HT1080 (cell line): ENCODE measurements around the gene SPR. TPM values are rescaled to one million over a fixed set of nuclear protein-coding genes. Genes with fewer than 3 reads are reported as not detected.

ENCODE experiments used
- DNase-seq: peaks from one replicate; pipeline ENCODE4 v3.0.0-alpha.2; 2015; ENCODE audit warnings: low read depth
- total RNA-seq: library from RNA; depleted of rRNA; stranded (reverse); fragments of >200 nt; shearing (Covaris generic); gene quantifications from 2 replicates; pipeline ENCODE4 v1.2.3, GENCODE V29; 2014; rRNA removed

Gene SPR
- total RNA-seq, 1 experiment from 2014 or later, result 62.4 TPM

DNA sequence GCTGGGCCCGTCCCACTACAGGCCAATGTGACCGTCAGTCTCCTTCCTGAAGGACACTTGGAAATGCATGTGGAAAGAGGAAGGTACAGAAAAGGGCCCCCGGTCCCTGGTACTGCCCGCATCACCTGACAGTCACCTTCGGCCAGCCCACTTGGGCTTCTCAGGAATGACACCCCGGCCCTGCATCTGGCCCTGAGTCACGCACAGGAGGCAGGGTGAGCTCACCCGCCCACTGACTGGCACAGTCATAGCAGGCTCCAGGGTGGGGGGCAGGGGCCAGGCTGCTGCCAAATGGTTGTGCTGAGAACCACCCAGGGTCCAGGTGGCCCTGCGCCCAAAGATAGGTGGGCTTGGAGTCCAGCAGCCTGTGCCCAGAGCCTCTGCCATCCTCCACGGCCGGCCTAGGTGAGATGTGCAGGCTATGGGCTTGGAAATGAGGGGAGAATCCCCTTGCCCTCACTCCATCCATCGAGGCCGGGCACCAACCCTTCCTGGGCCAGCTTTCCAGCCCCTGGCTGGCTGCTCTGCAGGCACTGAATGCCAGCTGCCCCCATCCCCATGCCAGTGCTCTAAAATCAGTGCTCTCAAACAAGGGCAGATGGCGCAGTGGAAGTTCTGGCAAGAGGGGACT lies 44.2 kb downstream of the SPR start:
- DNase-seq, result peak; percentile 77

DNA sequence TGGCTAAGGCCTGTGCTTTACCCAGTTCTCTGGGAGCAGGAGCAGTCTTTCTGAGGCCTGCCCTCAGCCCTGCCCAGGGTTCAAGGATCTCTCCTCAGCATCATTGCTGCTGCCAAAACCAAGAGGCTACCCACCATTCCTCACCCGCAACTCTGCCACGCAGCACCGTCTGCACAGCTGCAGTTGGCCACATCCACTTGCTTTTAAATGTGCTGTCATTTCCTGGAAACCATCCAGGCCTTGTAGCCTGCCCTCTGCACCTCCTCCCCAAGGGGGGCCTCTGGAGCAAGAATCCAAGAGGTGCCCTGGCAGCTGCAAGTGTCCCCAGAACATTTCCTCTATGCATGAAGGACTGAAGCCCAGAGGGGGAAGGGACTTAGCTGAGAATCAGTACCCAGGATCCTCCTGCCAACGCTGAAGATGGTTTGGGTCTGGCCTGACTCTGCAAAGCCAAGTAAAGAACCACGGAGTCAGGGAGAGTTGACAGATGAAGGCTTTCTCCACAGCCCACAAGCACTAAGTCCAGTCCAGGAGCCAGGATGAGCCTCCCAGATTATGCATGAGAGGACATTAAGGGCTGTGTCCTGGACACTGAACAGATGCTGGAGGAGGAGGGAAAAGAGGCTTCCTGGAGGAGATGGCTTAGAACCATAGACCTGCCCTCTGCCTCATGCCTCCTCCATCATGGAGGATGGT lies 45.0 kb downstream of the SPR start:
- peak; percentile 46 for DNase-seq

DNA sequence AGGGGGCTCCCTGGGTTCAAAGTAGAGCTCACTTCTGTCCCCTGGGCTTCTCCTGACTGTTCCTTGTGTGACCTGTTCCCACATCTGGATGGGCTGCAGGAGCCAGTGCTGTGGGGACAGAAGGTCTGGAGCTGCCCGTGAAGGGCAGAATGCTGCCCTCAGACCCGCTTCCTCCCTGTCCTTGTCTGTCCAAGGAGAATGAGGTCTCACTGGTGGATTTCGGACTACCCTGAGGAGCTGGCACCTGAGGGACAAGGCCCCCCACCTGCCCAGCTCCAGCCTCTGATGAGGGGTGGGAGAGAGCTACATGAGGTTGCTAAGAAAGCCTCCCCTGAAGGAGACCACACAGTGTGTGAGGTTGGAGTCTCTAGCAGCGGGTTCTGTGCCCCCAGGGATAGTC lies 45.6 kb downstream of the SPR start:
- no peak for DNase-seq

- DNase-seq, result no peak
Measured at GRCh38 chr2:72933207-72933606, 46.0 kb downstream of the SPR start.

GRCh38 chr2:72933646-72934151 lies 46.5 kb downstream of the SPR start:
- no peak for DNase-seq

DNA sequence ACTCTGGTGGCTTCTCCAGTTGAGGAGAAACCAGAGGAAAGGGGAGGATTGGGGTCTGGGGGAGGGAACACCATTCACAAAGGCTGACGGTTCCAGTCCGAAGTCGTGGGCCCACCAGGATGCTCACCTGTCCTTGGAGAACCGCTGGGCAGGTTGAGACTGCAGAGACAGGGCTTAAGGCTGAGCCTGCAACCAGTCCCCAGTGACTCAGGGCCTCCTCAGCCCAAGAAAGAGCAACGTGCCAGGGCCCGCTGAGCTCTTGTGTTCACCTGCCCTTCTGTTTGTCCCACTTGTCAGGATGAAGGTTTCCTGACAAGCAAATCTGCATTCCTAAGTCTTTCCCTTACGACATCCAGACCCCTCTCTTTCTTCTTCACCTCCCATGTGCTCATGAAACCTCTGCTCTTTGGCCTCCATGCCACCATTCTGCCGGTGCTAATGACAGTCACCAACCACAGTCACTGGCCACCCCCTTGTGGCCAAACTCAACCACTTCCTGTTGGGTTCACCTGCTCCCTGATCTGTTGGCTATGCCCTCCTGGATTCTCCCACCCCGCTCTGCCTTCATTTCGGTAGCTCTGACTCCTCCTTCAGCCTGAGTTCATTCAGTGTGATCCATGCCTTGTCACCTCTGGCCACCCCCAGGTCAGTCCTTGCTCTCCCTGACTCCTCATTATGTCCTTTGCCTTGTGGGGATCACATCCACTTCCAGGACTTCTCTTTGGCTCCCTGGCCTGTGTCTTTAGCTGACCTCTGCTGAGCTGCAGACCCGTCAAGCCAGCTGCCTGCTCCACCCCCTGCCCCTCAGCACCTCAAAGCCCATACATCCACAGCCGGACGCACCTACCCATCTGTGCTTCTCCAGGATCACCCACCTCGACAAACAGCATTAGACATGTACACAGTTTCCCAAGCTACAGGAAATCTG lies 47.7 kb downstream of the SPR start:
- peak; percentile 53 for DNase-seq

GRCh38 chr2:72935611-72935957 lies 48.4 kb downstream of the SPR start:
- no peak for DNase-seq

- no peak for DNase-seq
Measured at GRCh38 chr2:72936660-72937355, 49.6 kb downstream of the SPR start.

GRCh38 chr2:72937356-72937669 lies 50.1 kb downstream of the SPR start:
- DNase-seq, result no peak

DNA sequence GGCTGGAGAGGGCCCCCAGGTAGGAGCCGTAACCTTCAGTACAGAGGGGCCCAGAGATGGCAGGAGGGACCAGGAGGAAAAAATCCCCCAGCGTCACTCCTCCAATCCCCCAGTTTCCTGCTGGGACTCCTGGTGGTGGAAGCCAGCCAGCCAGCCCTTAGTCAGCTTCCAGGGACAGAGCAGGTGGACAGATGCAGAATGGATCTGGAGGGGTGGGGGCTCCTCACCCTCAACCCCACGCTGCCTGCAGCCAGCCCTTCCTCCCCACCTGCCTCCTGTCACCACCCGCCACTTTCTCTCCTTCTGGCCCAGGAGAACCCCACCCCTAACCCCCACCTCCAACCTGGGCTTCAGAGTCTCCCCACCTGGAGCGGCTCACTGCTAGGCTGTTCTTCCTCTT lies 51.2 kb downstream of the SPR start:
- DNase-seq, result no peak

DNA sequence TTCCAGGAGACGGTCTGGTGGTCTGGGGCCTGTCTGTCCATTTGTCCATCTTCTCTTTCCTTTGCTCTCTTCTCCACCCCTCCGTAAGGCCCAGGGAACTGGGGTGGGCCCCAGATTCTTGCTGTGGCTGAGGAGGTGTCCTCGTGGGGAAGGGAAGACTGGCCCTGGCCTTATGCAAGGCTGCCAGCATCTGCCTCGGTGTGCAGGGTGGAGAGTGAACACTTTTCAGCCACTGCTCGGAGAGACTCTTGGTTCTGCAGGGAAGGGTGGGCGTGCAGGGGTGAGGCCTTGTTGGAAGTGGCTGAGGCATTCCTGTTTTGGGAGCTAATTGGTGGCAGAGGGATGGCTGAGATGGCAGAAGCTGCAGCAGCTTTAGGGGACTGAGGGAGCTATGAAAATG lies 53.2 kb downstream of the SPR start:
- DNase-seq, result no peak

- DNase-seq, result no peak
Measured at GRCh38 chr2:72940786-72941185, 53.6 kb downstream of the SPR start.

Other genes starting within 250 kb of the SPR start
- gene EXOC6B, start 61.4 kb upstream of the SPR start, total RNA-seq, result 5.1 and 6.8 TPM in 2 replicates
- gene EMX1, start 30.1 kb downstream of the SPR start, total RNA-seq, result not detected in 2 replicates
- gene SFXN5, start 184.3 kb downstream of the SPR start, total RNA-seq, result 10.8 and 13.8 TPM in 2 replicates
- gene RAB11FIP5, start 225.5 kb downstream of the SPR start, total RNA-seq, result 34.5 and 35.5 TPM in 2 replicates